ENCODE measurements around the gene ACO1. TPM values are rescaled to one million over a fixed set of nuclear protein-coding genes. Genes with fewer than 3 reads are reported as not detected.

Gene ACO1
- total RNA-seq, 2 donors from 2014 or later = 10.1 to 16.6 TPM

GRCh38 chr9:32442433-32442832 is 58.0 kb downstream of the ACO1 start:
- H3K4me1 Mint-ChIP-seq (ENCODE audit: low read depth) = no peaks in the 10 kb centered on the region
- H3K27ac Mint-ChIP-seq = no peak overlapping the region
- ATAC-seq (replicated peaks in 1 of 2) = no peak
- H3K9me3 Mint-ChIP-seq = peaks cover 0 to 5% of the 10 kb centered on the region in 2 donors
- H3K27me3 Mint-ChIP-seq (ENCODE audit: low read depth) = no peaks in the 10 kb centered on the region
- peaks cover 1 to 8% of the 10 kb centered on the region in 2 donors for H3K36me3 Mint-ChIP-seq (ENCODE audit: insufficient read depth in 2 of 2)
- H3K4me3 Mint-ChIP-seq = no peak overlapping the region
- no peak for DNase-seq

GRCh38 chr9:32449969-32450368 is 65.5 kb downstream of the ACO1 start:
- no peak for ATAC-seq (replicated peaks in 1 of 2)
- Mint-ChIP-seq H3K4me3 (no peak overlapping the region), H3K27me3 (ENCODE audit: low read depth) (no peaks in the 10 kb centered on the region), H3K9me3 (peaks cover 0 to 5% of the 10 kb centered on the region in 2 donors), H3K36me3 (ENCODE audit: insufficient read depth in 2 of 2) (peaks cover 0 to 11% of the 10 kb centered on the region in 2 donors), H3K27ac (no peak overlapping the region), H3K4me1 (ENCODE audit: low read depth) (no peaks in the 10 kb centered on the region)
- no peak for DNase-seq

GRCh38 chr9:32454280-32454679 is 69.8 kb downstream of the ACO1 start:
- Mint-ChIP-seq H3K4me1 (ENCODE audit: low read depth) (no peaks in the 10 kb centered on the region), H3K27ac (no peak overlapping the region), H3K27me3 (ENCODE audit: low read depth) (no peaks in the 10 kb centered on the region), H3K4me3 (no peak overlapping the region), H3K36me3 (ENCODE audit: insufficient read depth in 2 of 2) (peaks cover 0 to 5% of the 10 kb centered on the region in 2 donors), H3K9me3 (no peaks in the 10 kb centered on the region)
- ATAC-seq (replicated peaks in 1 of 2) (no peak), DNase-seq (no peak)

GRCh38 chr9:32455738-32456137 is 71.3 kb downstream of the ACO1 start:
- Mint-ChIP-seq H3K27me3 (ENCODE audit: low read depth) (no peaks in the 10 kb centered on the region), H3K4me1 (ENCODE audit: low read depth) (no peaks in the 10 kb centered on the region), H3K4me3 (no peak overlapping the region), H3K9me3 (no peaks in the 10 kb centered on the region), H3K27ac (no peak overlapping the region), H3K36me3 (ENCODE audit: insufficient read depth in 2 of 2) (no peaks in the 10 kb centered on the region)
- DNase-seq = no peak
- ATAC-seq (replicated peaks in 1 of 2) = no peak

GRCh38 chr9:32456564-32456963 is 72.1 kb downstream of the ACO1 start:
- Mint-ChIP-seq H3K36me3 (ENCODE audit: insufficient read depth in 2 of 2) (no peaks in the 10 kb centered on the region), H3K9me3 (no peaks in the 10 kb centered on the region), H3K27me3 (ENCODE audit: low read depth) (no peaks in the 10 kb centered on the region), H3K27ac (no peak overlapping the region), H3K4me1 (ENCODE audit: low read depth) (no peaks in the 10 kb centered on the region), H3K4me3 (no peak overlapping the region)
- ATAC-seq (replicated peaks in 1 of 2) (no peak), DNase-seq (no peak)

GRCh38 chr9:32463500-32464293 is 79.3 kb downstream of the ACO1 start:
- Mint-ChIP-seq H3K27me3 (ENCODE audit: low read depth) (no peaks in the 10 kb centered on the region), H3K4me1 (ENCODE audit: low read depth) (no peaks in the 10 kb centered on the region), H3K9me3 (no peaks in the 10 kb centered on the region), H3K4me3 (no peak overlapping the region), H3K36me3 (ENCODE audit: insufficient read depth in 2 of 2) (no peaks in the 10 kb centered on the region), H3K27ac (no peak overlapping the region)
- no peak for ATAC-seq (replicated peaks in 1 of 2)
- no peak for DNase-seq

GRCh38 chr9:32468740-32469139 is 84.3 kb downstream of the ACO1 start:
- no peak for DNase-seq
- Mint-ChIP-seq H3K27ac (no peak overlapping the region), H3K4me3 (no peak overlapping the region), H3K27me3 (ENCODE audit: low read depth) (no peaks in the 10 kb centered on the region), H3K36me3 (ENCODE audit: insufficient read depth in 2 of 2) (peaks cover 0 to 2% of the 10 kb centered on the region in 2 donors), H3K4me1 (ENCODE audit: low read depth) (no peaks in the 10 kb centered on the region), H3K9me3 (no peaks in the 10 kb centered on the region)
- no peak for ATAC-seq (replicated peaks in 1 of 2)

GRCh38 chr9:32472344-32472743 is 87.9 kb downstream of the ACO1 start:
- H3K27me3 Mint-ChIP-seq (ENCODE audit: low read depth) = no peaks in the 10 kb centered on the region
- no peak for ATAC-seq (replicated peaks in 1 of 2)
- H3K36me3 Mint-ChIP-seq (ENCODE audit: insufficient read depth in 2 of 2) = peaks cover 5% of the 10 kb centered on the region in 2 donors

GRCh38 chr9:32483343-32483742 is 98.9 kb downstream of the ACO1 start:
- H3K4me3 Mint-ChIP-seq = no peak overlapping the region
- H3K27me3 Mint-ChIP-seq (ENCODE audit: low read depth) = no peaks in the 10 kb centered on the region
- H3K4me1 Mint-ChIP-seq (ENCODE audit: low read depth) = no peaks in the 10 kb centered on the region
- ATAC-seq (replicated peaks in 1 of 2) = no peak
- DNase-seq = no peak
- no peak overlapping the region for H3K27ac Mint-ChIP-seq
- H3K9me3 Mint-ChIP-seq = no peaks in the 10 kb centered on the region
- H3K36me3 Mint-ChIP-seq (ENCODE audit: insufficient read depth in 2 of 2) = peaks cover 2 to 9% of the 10 kb centered on the region in 2 donors

More at GRCh38 chr9:32472344-32472743, 87.9 kb downstream of the ACO1 start:
- H3K27ac Mint-ChIP-seq = no peak overlapping the region
- H3K4me3 Mint-ChIP-seq = no peak overlapping the region
- no peaks in the 10 kb centered on the region for H3K9me3 Mint-ChIP-seq
- H3K4me1 Mint-ChIP-seq (ENCODE audit: low read depth) = no peaks in the 10 kb centered on the region
- no peak for DNase-seq

- Mint-ChIP-seq H3K4me3 (no peak overlapping the region), H3K27ac (peak overlapping the region; percentile 26), H3K36me3 (ENCODE audit: insufficient read depth in 2 of 2) (peaks cover 2% of the 10 kb centered on the region in 2 donors), H3K27me3 (ENCODE audit: low read depth) (no peaks in the 10 kb centered on the region), H3K9me3 (no peaks in the 10 kb centered on the region), H3K4me1 (ENCODE audit: low read depth) (no peaks in the 10 kb centered on the region)
- DNase-seq (no peak), ATAC-seq (replicated peaks in 1 of 2) (no peak)
These were observed 102.6 kb downstream of the ACO1 start for GRCh38 chr9:32486839-32487562.

GRCh38 chr9:32487981-32488380 is 103.5 kb downstream of the ACO1 start:
- H3K36me3 Mint-ChIP-seq (ENCODE audit: insufficient read depth in 2 of 2) = peaks cover 2% of the 10 kb centered on the region in 2 donors
- ATAC-seq (replicated peaks in 1 of 2) = no peak

GRCh38 chr9:32490601-32491000 is 106.2 kb downstream of the ACO1 start:
- Mint-ChIP-seq H3K27me3 (ENCODE audit: low read depth) (no peaks in the 10 kb centered on the region), H3K27ac (no peak overlapping the region), H3K4me3 (no peak overlapping the region), H3K36me3 (ENCODE audit: insufficient read depth in 2 of 2) (no peaks in the 10 kb centered on the region), H3K9me3 (no peaks in the 10 kb centered on the region), H3K4me1 (ENCODE audit: low read depth) (no peaks in the 10 kb centered on the region)
- no peak for DNase-seq
- ATAC-seq (replicated peaks in 1 of 2) = no peak

More at GRCh38 chr9:32487981-32488380, 103.5 kb downstream of the ACO1 start:
- H3K4me3 Mint-ChIP-seq = no peak overlapping the region
- no peaks in the 10 kb centered on the region for H3K9me3 Mint-ChIP-seq
- H3K4me1 Mint-ChIP-seq (ENCODE audit: low read depth) = no peaks in the 10 kb centered on the region
- no peak for DNase-seq
- H3K27ac Mint-ChIP-seq = no peak overlapping the region
- no peaks in the 10 kb centered on the region for H3K27me3 Mint-ChIP-seq (ENCODE audit: low read depth)

GRCh38 chr9:32497921-32498320 is 113.5 kb downstream of the ACO1 start:
- Mint-ChIP-seq H3K27me3 (ENCODE audit: low read depth) (no peaks in the 10 kb centered on the region), H3K4me3 (no peak overlapping the region), H3K27ac (no peak overlapping the region), H3K36me3 (ENCODE audit: insufficient read depth in 2 of 2) (peaks cover 0 to 11% of the 10 kb centered on the region in 2 donors), H3K9me3 (no peaks in the 10 kb centered on the region), H3K4me1 (ENCODE audit: low read depth) (no peaks in the 10 kb centered on the region)
- no peak for ATAC-seq (replicated peaks in 1 of 2)
- no peak for DNase-seq

All from activated T-cell treated with anti-CD3 and anti-CD28 coated beads, Interleukin-2, amount 50 U/mL, for 72 hours (primary cell).